NOMO-1 treated with DMSO at 0.1 percent for 48 hours (cell line): ENCODE results near the gene LYZL2.
"Not testable (repeated sequence)": the region's sequence is repeated elsewhere in the genome, so short reads cannot be mapped to it uniquely, and the experiment has no call there.

Experiments used
- DNase-seq: peaks from one replicate; lab custom pipeline; 2025; ENCODE audit not compliant: unreplicated experiment; lab: John Stamatoyannopoulos, UW

Gene LYZL2

GRCh38 chr10:30629653-30630052 is at the start of gene LYZL2:
LYZL2 (minus strand) TSS chr10:30629753; CDS start chr10:30626915, 2,838 bp downstream.
- DNase-seq, result no peak

GRCh38 chr10:30677616-30678015 is 48.1 kb upstream of the LYZL2 start:
- not testable (repeated sequence) for DNase-seq

GRCh38 chr10:30677146-30677545 is 47.6 kb upstream of the LYZL2 start:
- not testable (repeated sequence) for DNase-seq

GRCh38 chr10:30675791-30676718 is 46.5 kb upstream of the LYZL2 start:
- no peak for DNase-seq

- DNase-seq, result no peak
Observed at GRCh38 chr10:30674796-30675195, 45.2 kb upstream of the LYZL2 start.

GRCh38 chr10:30673262-30673661 is 43.7 kb upstream of the LYZL2 start:
- DNase-seq, result not testable (repeated sequence)

GRCh38 chr10:30672338-30672737 is 42.8 kb upstream of the LYZL2 start:
- not testable (repeated sequence) for DNase-seq

GRCh38 chr10:30671026-30671616 is 41.6 kb upstream of the LYZL2 start:
- DNase-seq, result peak; percentile 43

- not testable (repeated sequence) for DNase-seq
Observed at GRCh38 chr10:30667982-30668381, 38.4 kb upstream of the LYZL2 start.

- DNase-seq, result peak; percentile 39
Observed at GRCh38 chr10:30663403-30663802, 33.9 kb upstream of the LYZL2 start.

GRCh38 chr10:30662814-30663213 is 33.3 kb upstream of the LYZL2 start:
- peak; percentile 66 for DNase-seq

- DNase-seq, result not testable (repeated sequence)
Observed at GRCh38 chr10:30660314-30660713, 30.8 kb upstream of the LYZL2 start.

- no peak for DNase-seq
Observed at GRCh38 chr10:30656233-30656632, 26.7 kb upstream of the LYZL2 start.

- DNase-seq, result not testable (repeated sequence)
Observed at GRCh38 chr10:30655001-30655400, 25.4 kb upstream of the LYZL2 start.

- DNase-seq, result not testable (repeated sequence)
Observed at GRCh38 chr10:30651470-30652397, 22.2 kb upstream of the LYZL2 start.

- DNase-seq, result no peak
Observed at GRCh38 chr10:30647089-30647488, 17.5 kb upstream of the LYZL2 start.

GRCh38 chr10:30645340-30645827 is 15.8 kb upstream of the LYZL2 start:
- no peak for DNase-seq

- DNase-seq, result not testable (repeated sequence)
Observed at GRCh38 chr10:30644408-30644861, 14.9 kb upstream of the LYZL2 start.

- not testable (repeated sequence) for DNase-seq
Observed at GRCh38 chr10:30643557-30644199, 14.1 kb upstream of the LYZL2 start.

- DNase-seq, result not testable (repeated sequence)
Observed at GRCh38 chr10:30642856-30643255, 13.3 kb upstream of the LYZL2 start.
